Gastroesophageal sphincter (tissue), 3 donors: ENCODE results near the gene ADPRH.

Experiments
- POLR2A ChIP-seq, 2 donors: fragments of 450-650 bp; IDR thresholded peaks; one replicate each; pipeline ENCODE4 v1.6.1; 2017; ENCODE audit warnings: antibody characterized with exemption in 2 of 2, mild to moderate bottlenecking in 2 of 2, moderate library complexity in 1 of 2
- TF ChIP-seq, protein P1 (sequence below), 4 experiments: fragments of 200-600 bp in 2 of 4; fragments of 450-650 bp in 2 of 4; sonication (generic) in 1 of 4; IDR thresholded peaks; one replicate each; pipeline ENCODE4 v1.5.1; 2017 to 2019; ENCODE audit warnings: antibody characterized with exemption in 4 of 4, mild to moderate bottlenecking in 2 of 4, moderate library complexity in 2 of 4

DNA sequence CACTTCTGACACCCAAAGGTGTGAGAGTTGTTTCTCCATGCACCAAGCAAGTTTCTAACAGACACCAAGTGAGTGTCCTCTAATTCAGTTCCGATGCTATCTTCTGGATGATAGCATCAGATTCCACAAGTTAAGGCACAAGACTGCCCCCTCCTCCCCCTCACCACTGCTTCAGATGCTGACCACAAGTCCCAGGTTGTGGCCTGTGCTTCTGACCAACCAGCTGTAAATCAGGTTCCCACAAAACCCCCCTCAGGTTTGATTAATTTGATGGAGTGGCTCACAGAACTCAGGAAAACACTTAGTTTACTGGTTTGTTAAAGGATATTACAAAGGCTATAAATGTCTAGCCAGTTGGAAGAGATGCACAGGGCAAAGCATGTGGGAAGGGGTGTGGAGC is 11.4 kb downstream of the ADPRH start:
- TF ChIP-seq, protein P1, sequence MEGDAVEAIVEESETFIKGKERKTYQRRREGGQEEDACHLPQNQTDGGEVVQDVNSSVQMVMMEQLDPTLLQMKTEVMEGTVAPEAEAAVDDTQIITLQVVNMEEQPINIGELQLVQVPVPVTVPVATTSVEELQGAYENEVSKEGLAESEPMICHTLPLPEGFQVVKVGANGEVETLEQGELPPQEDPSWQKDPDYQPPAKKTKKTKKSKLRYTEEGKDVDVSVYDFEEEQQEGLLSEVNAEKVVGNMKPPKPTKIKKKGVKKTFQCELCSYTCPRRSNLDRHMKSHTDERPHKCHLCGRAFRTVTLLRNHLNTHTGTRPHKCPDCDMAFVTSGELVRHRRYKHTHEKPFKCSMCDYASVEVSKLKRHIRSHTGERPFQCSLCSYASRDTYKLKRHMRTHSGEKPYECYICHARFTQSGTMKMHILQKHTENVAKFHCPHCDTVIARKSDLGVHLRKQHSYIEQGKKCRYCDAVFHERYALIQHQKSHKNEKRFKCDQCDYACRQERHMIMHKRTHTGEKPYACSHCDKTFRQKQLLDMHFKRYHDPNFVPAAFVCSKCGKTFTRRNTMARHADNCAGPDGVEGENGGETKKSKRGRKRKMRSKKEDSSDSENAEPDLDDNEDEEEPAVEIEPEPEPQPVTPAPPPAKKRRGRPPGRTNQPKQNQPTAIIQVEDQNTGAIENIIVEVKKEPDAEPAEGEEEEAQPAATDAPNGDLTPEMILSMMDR (IDR thresholded peaks at IDR 0.05): no peak
- TF ChIP-seq POLR2A (IDR thresholded peaks at IDR 0.05): no peak
